Measurements from ENCODE around the gene PSMA2. TPM values are rescaled to one million over a fixed set of nuclear protein-coding genes. Genes with fewer than 3 reads are reported as not detected.

PSMA2 gene
- total and polyA plus RNA-seq, 2 experiments from 2014 or later = 118 to 213 TPM

DNA sequence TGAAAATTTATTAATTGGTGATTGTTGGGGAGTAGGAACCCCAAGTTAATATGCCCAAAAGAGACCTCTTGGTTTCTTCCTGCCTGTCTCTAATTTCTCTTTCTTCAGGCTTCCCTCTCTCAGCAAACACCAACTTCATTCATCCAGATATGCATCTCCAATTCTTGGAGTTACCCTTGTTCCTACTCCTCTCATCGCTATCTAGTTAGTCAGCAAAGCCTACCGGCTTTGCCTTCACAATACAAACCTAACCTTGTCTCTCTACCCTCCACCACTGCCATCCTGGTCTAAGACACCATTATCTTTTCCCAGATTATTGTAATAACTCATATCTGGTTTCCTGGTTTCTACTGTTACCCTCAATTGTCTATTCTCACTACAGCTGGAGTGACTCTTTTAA, 48.1 kb upstream of the PSMA2 start:
- Histone ChIP-seq H3K4me2 (no peak overlapping the region), H3K4me1 (ENCODE audit: insufficient read depth) (no peaks in the 10 kb centered on the region), H3K36me3 (replicated peaks; ENCODE audit: insufficient read depth, low read depth) (no peaks in the 10 kb centered on the region), H4K20me1 (ENCODE audit: insufficient read depth, poor library complexity, severe bottlenecking) (no peaks in the 10 kb centered on the region), H3K79me2 (no peaks in the 10 kb centered on the region), H2AFZ (no peak overlapping the region), H3K9me3 (ENCODE audit: low read depth) (no peaks in the 10 kb centered on the region), H3K9me2 (replicated peaks; ENCODE audit: insufficient read depth) (no peaks in the 10 kb centered on the region), H3K4me3 (no peak overlapping the region), H3K27ac (no peak overlapping the region), H3K27me3 (no peaks in the 10 kb centered on the region)
- DNase-seq (ENCODE audit: low spot score) = no peak
- 87% methylated on average over 2 of the region's 2 CpGs for WGBS (ENCODE audit: low lambda C conversion rate, missing lambda C conversion rate)
- TF ChIP-seq EZH2 (IDR thresholded peaks at IDR 0.05; ENCODE audit: borderline replicate concordance) (no peak), EZH2phosphoT487 (IDR thresholded peaks at IDR 0.05; ENCODE audit: low read depth, severe bottlenecking, unreplicated experiment) (no peak)
- TF ChIP-seq, protein P1, sequence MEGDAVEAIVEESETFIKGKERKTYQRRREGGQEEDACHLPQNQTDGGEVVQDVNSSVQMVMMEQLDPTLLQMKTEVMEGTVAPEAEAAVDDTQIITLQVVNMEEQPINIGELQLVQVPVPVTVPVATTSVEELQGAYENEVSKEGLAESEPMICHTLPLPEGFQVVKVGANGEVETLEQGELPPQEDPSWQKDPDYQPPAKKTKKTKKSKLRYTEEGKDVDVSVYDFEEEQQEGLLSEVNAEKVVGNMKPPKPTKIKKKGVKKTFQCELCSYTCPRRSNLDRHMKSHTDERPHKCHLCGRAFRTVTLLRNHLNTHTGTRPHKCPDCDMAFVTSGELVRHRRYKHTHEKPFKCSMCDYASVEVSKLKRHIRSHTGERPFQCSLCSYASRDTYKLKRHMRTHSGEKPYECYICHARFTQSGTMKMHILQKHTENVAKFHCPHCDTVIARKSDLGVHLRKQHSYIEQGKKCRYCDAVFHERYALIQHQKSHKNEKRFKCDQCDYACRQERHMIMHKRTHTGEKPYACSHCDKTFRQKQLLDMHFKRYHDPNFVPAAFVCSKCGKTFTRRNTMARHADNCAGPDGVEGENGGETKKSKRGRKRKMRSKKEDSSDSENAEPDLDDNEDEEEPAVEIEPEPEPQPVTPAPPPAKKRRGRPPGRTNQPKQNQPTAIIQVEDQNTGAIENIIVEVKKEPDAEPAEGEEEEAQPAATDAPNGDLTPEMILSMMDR (IDR thresholded peaks at IDR 0.05; ENCODE audit: poor library complexity) = no peak

DNA sequence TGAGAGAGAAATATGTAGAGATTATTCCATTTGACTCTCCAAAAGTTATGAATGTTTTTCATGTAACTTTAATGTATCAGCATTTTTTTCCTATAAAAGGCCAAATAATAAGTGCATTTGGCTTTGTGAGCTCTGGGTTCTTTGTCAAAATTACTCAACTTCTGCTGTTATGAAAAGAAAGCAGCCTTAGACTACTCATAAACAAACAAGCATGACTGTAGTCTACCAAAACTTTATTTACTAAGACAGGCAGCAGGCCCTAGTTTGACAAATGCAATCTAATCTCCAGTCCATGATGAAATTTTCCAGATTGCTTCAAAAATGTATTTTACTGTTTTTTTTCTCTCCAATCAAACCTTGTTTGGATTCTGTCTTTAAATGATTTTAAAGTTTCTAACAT, 46.5 kb upstream of the PSMA2 start:
- no peaks in the 10 kb centered on the region for H3K79me2 ChIP-seq
- no peaks in the 10 kb centered on the region for H3K27me3 ChIP-seq
- H4K20me1 ChIP-seq (ENCODE audit: insufficient read depth, poor library complexity, severe bottlenecking) = no peaks in the 10 kb centered on the region
- TF ChIP-seq EZH2 (IDR thresholded peaks at IDR 0.05; ENCODE audit: borderline replicate concordance) (no peak), EZH2phosphoT487 (IDR thresholded peaks at IDR 0.05; ENCODE audit: low read depth, severe bottlenecking, unreplicated experiment) (no peak)
- TF ChIP-seq, protein P1 (IDR thresholded peaks at IDR 0.05; ENCODE audit: poor library complexity) = no peak
- H3K4me1 ChIP-seq (ENCODE audit: insufficient read depth) = no peaks in the 10 kb centered on the region
- H3K9me2 ChIP-seq (replicated peaks; ENCODE audit: insufficient read depth) = no peaks in the 10 kb centered on the region
- no peaks in the 10 kb centered on the region for H3K36me3 ChIP-seq (replicated peaks; ENCODE audit: insufficient read depth, low read depth)
- H3K4me2 ChIP-seq = no peak overlapping the region
- no peak overlapping the region for H2AFZ ChIP-seq
- H3K9me3 ChIP-seq (ENCODE audit: low read depth) = no peaks in the 10 kb centered on the region
- no peak overlapping the region for H3K4me3 ChIP-seq
- no peak for DNase-seq (ENCODE audit: low spot score)
- H3K27ac ChIP-seq = no peak overlapping the region

DNA sequence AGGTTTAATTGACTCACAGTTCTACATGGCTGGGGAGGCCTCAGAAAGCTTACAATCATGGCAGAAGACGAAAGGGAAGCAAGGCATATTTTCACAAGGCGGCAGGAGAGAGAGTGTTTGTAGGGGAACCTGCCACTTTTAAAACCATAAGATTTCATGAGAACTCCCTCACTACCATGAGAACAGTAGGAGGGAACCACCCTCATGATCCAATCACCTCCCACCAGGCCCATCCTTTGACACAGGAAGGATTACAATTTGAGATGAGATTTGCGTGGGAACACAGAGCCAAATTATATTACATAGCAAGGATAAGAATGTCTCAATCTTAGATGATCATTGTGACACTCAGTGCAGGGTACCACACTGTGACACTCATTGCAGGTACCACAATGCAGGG, 44.4 kb upstream of the PSMA2 start:
- Histone ChIP-seq H2AFZ (no peak overlapping the region), H3K4me1 (ENCODE audit: insufficient read depth) (no peaks in the 10 kb centered on the region), H3K27me3 (no peaks in the 10 kb centered on the region), H3K79me2 (no peaks in the 10 kb centered on the region), H3K27ac (no peak overlapping the region), H3K9me3 (ENCODE audit: low read depth) (no peaks in the 10 kb centered on the region), H4K20me1 (ENCODE audit: insufficient read depth, poor library complexity, severe bottlenecking) (no peaks in the 10 kb centered on the region), H3K4me2 (no peak overlapping the region), H3K36me3 (replicated peaks; ENCODE audit: insufficient read depth, low read depth) (no peaks in the 10 kb centered on the region), H3K9me2 (replicated peaks; ENCODE audit: insufficient read depth) (no peaks in the 10 kb centered on the region), H3K4me3 (no peak overlapping the region)
- no peak for TF ChIP-seq EZH2phosphoT487 (IDR thresholded peaks at IDR 0.05; ENCODE audit: low read depth, severe bottlenecking, unreplicated experiment)
- TF ChIP-seq EZH2 (IDR thresholded peaks at IDR 0.05; ENCODE audit: borderline replicate concordance) = no peak
- TF ChIP-seq, protein P1 (IDR thresholded peaks at IDR 0.05; ENCODE audit: poor library complexity) = no peak
- WGBS (ENCODE audit: low lambda C conversion rate, missing lambda C conversion rate) = 95% methylated on average over 3 of the region's 3 CpGs
- no peak for DNase-seq (ENCODE audit: low spot score)
